Measurements from ENCODE around the gene DES. TPM values are rescaled to one million over a fixed set of nuclear protein-coding genes. Genes with fewer than 3 reads are reported as not detected.

DES gene
- total RNA-seq, 1 experiment from 2014 or later = 4.2 TPM

GRCh38 chr2:219405451-219405850 lies 12.7 kb upstream of the DES start:
- intact Hi-C loops (cut with micrococcal nuclease) = loop anchor here (10.0 kb wide), 1 partner anchor 239 kb away; no protein-coding TSS in a partner anchor

More at GRCh38 chr2:219405451-219405850, 12.7 kb upstream of the DES start:
- H3K27me3 ChIP-seq (ENCODE audit: insufficient read depth, low read length) = no peaks in the 10 kb centered on the region
- no peaks in the 10 kb centered on the region for H4K20me1 ChIP-seq (ENCODE audit: insufficient read depth)
- no peak overlapping the region for H3K9ac ChIP-seq (ENCODE audit: low read length)
- no peaks in the 10 kb centered on the region for H3K36me3 ChIP-seq (ENCODE audit: control insufficient read depth in 1 of 2, insufficient read depth in 2 of 2, low read length in 2 of 2)
- H3K79me2 ChIP-seq (ENCODE audit: insufficient read depth, low read length) = no peaks in the 10 kb centered on the region
- no peaks in the 10 kb centered on the region for H3K9me2 ChIP-seq (ENCODE audit: insufficient read depth)
- TF ChIP-seq CTCF (IDR thresholded peaks at IDR 0.05 in 2 of 3, conservative IDR thresholded peaks at IDR 0.05 in 1 of 3; ENCODE audit: borderline replicate concordance in 1 of 3, insufficient read depth in 1 of 3, low read depth in 2 of 3, low read length in 2 of 3) (0 out of 6 replicates have a peak, but pooled peaks of 1 of the 3 experiments have one; percentile 7), REST (IDR thresholded peaks at IDR 0.05; ENCODE audit: low read depth) (no peak)
- no peak overlapping the region for H3K4me3 ChIP-seq (replicated peaks in 1 of 2; ENCODE audit: low read depth in 1 of 2, low read length in 2 of 2)
- BruUV-seq (replicated peaks) = no TSS peak
- ChIA-PET CTCF (interaction anchor here (1.5 to 4.7 kb wide), 3 partner anchors 53 to 123 kb away, joined by 3 to 109 read pairs (median 28); no protein-coding TSS in a partner anchor), RAD21 (ENCODE audit: low non-redundant PET in 1 of 2, low total read pairs in 2 of 2, uncharacterized antibody in 2 of 2, unreplicated experiment in 2 of 2) (interaction anchor here in 1 of 2 experiments (1.0 kb wide), 1 partner anchor 93 kb away, joined by 3 read pairs; the partner anchor contains the start of gene GMPPA), POLR2A (no interaction called here)
- H3K27ac ChIP-seq (ENCODE audit: low read depth, low read length) = no peak overlapping the region
- no peak overlapping the region for H2AFZ ChIP-seq (ENCODE audit: low read depth, low read length, poor library complexity, severe bottlenecking)
- ATAC-seq = no peak
- H3K9me3 ChIP-seq (ENCODE audit: control insufficient read depth in 1 of 2, insufficient read depth in 1 of 2, low read depth in 1 of 2, low read length in 2 of 2) = no peaks in the 10 kb centered on the region
- peaks cover 10 to 41% of the 10 kb centered on the region in 2 experiments for H3K4me1 ChIP-seq (ENCODE audit: control insufficient read depth in 1 of 2, insufficient read depth in 2 of 2, low read length in 2 of 2)
- no peak overlapping the region for H3K4me2 ChIP-seq (ENCODE audit: low read length)
- DNase-seq (ENCODE audit: low read depth, low spot score) = no peak

Measured in HCT116 (cell line).